ENCODE results near the gene SLC18A2. TPM values are rescaled to one million over a fixed set of nuclear protein-coding genes. Genes with fewer than 3 reads are reported as not detected.

SLC18A2 gene
- total and polyA plus RNA-seq, 2 of the 8 experiments (the other 6 are each of a cell fraction or from before 2014, with no cell fraction given) = 6.5 to 7.0 TPM

- H3K4me1 ChIP-seq (replicated peaks in 1 of 4; ENCODE audit: control insufficient read depth in 3 of 4, insufficient read depth in 4 of 4, low read length in 3 of 4) = peaks cover 0 to 6% (median 4%) of the 10 kb centered on the region in 4 experiments; a peak in 5 of 7 replicates
- no peak overlapping the region for H3K56ac ChIP-seq (replicated peaks; ENCODE audit: insufficient read length, low read depth, low read length)
- no peak overlapping the region for H3K23ac ChIP-seq (ENCODE audit: insufficient read length)
- H4K91ac ChIP-seq (replicated peaks; ENCODE audit: insufficient read length, low read length) = no peak overlapping the region
- peaks cover 7 to 29% (median 25%) of the 10 kb centered on the region in 4 experiments for H3K27me3 ChIP-seq (replicated peaks in 1 of 4; ENCODE audit: control insufficient read depth in 3 of 4, extremely low read depth in 1 of 4, insufficient read depth in 3 of 4, low read length in 3 of 4)
- H3K79me2 ChIP-seq (ENCODE audit: control insufficient read depth in 1 of 2, insufficient read depth in 2 of 2, low read length in 2 of 2) = no peaks in the 10 kb centered on the region
- H3K9ac ChIP-seq (replicated peaks in 1 of 4; ENCODE audit: extremely low read depth in 1 of 4, low read depth in 3 of 4, low read length in 3 of 4) = no peak overlapping the region
- H4K8ac ChIP-seq (ENCODE audit: extremely low read depth, insufficient read depth, low read length) = no peak overlapping the region
- H3K23me2 ChIP-seq (ENCODE audit: low read depth, low read length) = peaks cover 6% of the 10 kb centered on the region
- no peak overlapping the region for H2AFZ ChIP-seq (ENCODE audit: low read length)
- H3K18ac ChIP-seq (ENCODE audit: extremely low read depth, low read length) = no peak overlapping the region
- TF ChIP-seq GABPA (IDR thresholded peaks at IDR 0.05; ENCODE audit: borderline replicate concordance, insufficient read depth, low read length) (no peak), YY1 (IDR thresholded peaks at IDR 0.05; ENCODE audit: low read depth, low read length) (no peak), TAF1 (IDR thresholded peaks at IDR 0.05; ENCODE audit: low read depth, low read length) (no peak), USF2 (IDR thresholded peaks at IDR 0.05; ENCODE audit: low read length) (no peak), CBX5 (IDR thresholded peaks at IDR 0.05; ENCODE audit: low read depth, low read length) (no peak), FOSL1 (IDR thresholded peaks at IDR 0.05; ENCODE audit: insufficient read depth, low read depth, low read length) (no peak), CBX8 (IDR thresholded peaks at IDR 0.05; ENCODE audit: borderline replicate concordance, low read depth, low read length) (no peak), BRCA1 (IDR thresholded peaks at IDR 0.05; ENCODE audit: low read depth, low read length) (no peak), E2F6 (IDR thresholded peaks at IDR 0.05) (no peak)
- no peak overlapping the region for H3K14ac ChIP-seq (ENCODE audit: insufficient read length)
- H3K79me1 ChIP-seq (ENCODE audit: low read depth, low read length) = no peaks in the 10 kb centered on the region
- H2BK20ac ChIP-seq (ENCODE audit: low read length) = no peak overlapping the region
- DNase-seq (ENCODE audit: low read depth in 1 of 2, low spot score in 2 of 2) (no peak), FAIRE-seq (no peak)
- no peak overlapping the region for H2BK5ac ChIP-seq (ENCODE audit: low read depth, low read length)
- no peak overlapping the region for H2BK120ac ChIP-seq (replicated peaks; ENCODE audit: low read depth, low read length)
- H3K4me3 ChIP-seq (ENCODE audit: extremely low read depth in 1 of 4, insufficient read depth in 2 of 4, low read depth in 3 of 4, low read length in 4 of 4) = no peak overlapping the region
- H2BK12ac ChIP-seq (ENCODE audit: low read depth, low read length) = no peak overlapping the region
- H3K27ac ChIP-seq (ENCODE audit: low read depth, low read length) = no peak overlapping the region
- 74% methylated on average over 1 of the region's 1 CpG; no CpG with 5 or more reads in 1 of the 2 experiments for WGBS, 2 experiments (ENCODE audit: extremely low coverage in 1 of 2, insufficient coverage in 1 of 2, insufficient read length in 1 of 2, insufficient replicate concordance in 2 of 2, low coverage in 1 of 2, low lambda C conversion rate in 2 of 2, missing lambda C conversion rate in 1 of 2)
- ChIA-PET CTCF (ENCODE audit: partially characterized antibody) (interaction anchor here (0.6 to 8.7 kb wide), 2 partner anchors 103 to 160 kb away, joined by 3 to 118 read pairs; no protein-coding TSS in a partner anchor), POLR2A (ENCODE audit: partially characterized antibody) (no interaction called here)
- no peak overlapping the region for H4K5ac ChIP-seq (ENCODE audit: insufficient read length, low read depth, low read length)
- H3K4ac ChIP-seq (replicated peaks; ENCODE audit: insufficient read length, low read depth, low read length) = no peak overlapping the region
- no peaks in the 10 kb centered on the region for H3K36me3 ChIP-seq (ENCODE audit: control insufficient read depth in 2 of 4, insufficient read depth in 4 of 4, low read length in 3 of 4)
- H3K4me2 ChIP-seq (ENCODE audit: insufficient read depth in 1 of 2, low read depth in 2 of 2, low read length in 2 of 2) = no peak overlapping the region
- H2BK15ac ChIP-seq (ENCODE audit: low read length) = no peak overlapping the region
- H3K9me3 ChIP-seq (ENCODE audit: insufficient read depth in 2 of 2, low read depth in 1 of 2, low read length in 1 of 2) = peaks cover 0 to 3% of the 10 kb centered on the region in 2 experiments; a peak in 1 of 4 replicates
- H4K20me1 ChIP-seq (replicated peaks in 1 of 2; ENCODE audit: control insufficient read depth in 1 of 2, insufficient read depth in 2 of 2, low read length in 2 of 2) = peaks cover 0 to 1% of the 10 kb centered on the region in 2 experiments
- no peak overlapping the region for H2AK5ac ChIP-seq (ENCODE audit: low read depth, low read length)
Observed at GRCh38 chr10:117214401-117214800, 26.5 kb upstream of the SLC18A2 start.
